ENCODE measurements around the gene CBLN3. TPM values are rescaled to one million over a fixed set of nuclear protein-coding genes. Genes with fewer than 3 reads are reported as not detected.
"Not testable (repeated sequence)": the region's sequence is repeated elsewhere in the genome, so short reads cannot be mapped to it uniquely, and the experiment has no call there.

Gene CBLN3
- polyA plus RNA-seq (ENCODE audit: insufficient read length in 3 of 3) = 1 to 10 TPM; 2.4 to 4.2 (median 3.1) TPM
- long read RNA-seq, donor 1 = 0 reads
- long read RNA-seq, donor 2, partial matches to known transcripts = 0 of 1 reads
- long read RNA-seq, donor 2, other reads (novel, unspliced or antisense) = 0 of 1 reads
- long read RNA-seq, donor 3, partial matches to known transcripts = 0 of 2 reads
- long read RNA-seq, donor 3, other reads (novel, unspliced or antisense) = 0 of 2 reads
- long read RNA-seq, donor 4, partial matches to known transcripts = 19 of 20 reads
- long read RNA-seq, donor 4, other reads (novel, unspliced or antisense) = 0 of 20 reads
- long read RNA-seq, donor 5, partial matches to known transcripts = 12 of 14 reads
- long read RNA-seq, donor 5, other reads (novel, unspliced or antisense) = 0 of 14 reads
- long read RNA-seq, donor 6, partial matches to known transcripts = 0 of 1 reads
- long read RNA-seq, donor 6, other reads (novel, unspliced or antisense) = 0 of 1 reads
- long read RNA-seq, donor 7, partial matches to known transcripts = 0 of 1 reads
- long read RNA-seq, donor 7, other reads (novel, unspliced or antisense) = 0 of 1 reads
- long read RNA-seq, donor 8, partial matches to known transcripts = 0 of 3 reads
- long read RNA-seq, donor 8, other reads (novel, unspliced or antisense) = 0 of 3 reads
- long read RNA-seq, donor 9, partial matches to known transcripts = 0 of 2 reads
- long read RNA-seq, donor 9, other reads (novel, unspliced or antisense) = 0 of 2 reads
- long read RNA-seq, donor 10, partial matches to known transcripts = 0 of 2 reads
- long read RNA-seq, donor 10, other reads (novel, unspliced or antisense) = 0 of 2 reads
- long read RNA-seq, donor 11 = 0 reads
- long read RNA-seq, donor 12, partial matches to known transcripts = 0 of 2 reads
- long read RNA-seq, donor 12, other reads (novel, unspliced or antisense) = 0 of 2 reads
- long read RNA-seq, donor 13 = 0 reads
- long read RNA-seq, donor 14 = 0 reads
- long read RNA-seq, donor 15 = 0 reads
- long read RNA-seq, donor 16, partial matches to known transcripts = 0 of 1 reads
- long read RNA-seq, donor 16, other reads (novel, unspliced or antisense) = 0 of 1 reads

GRCh38 chr14:24429395-24430142 is at the start of gene CBLN3, which contains the start of gene KHNYN:
Gene CBLN3, minus strand, starts transcription at chr14:24429668. Its CDS starts 614 bp downstream, at chr14:24429054.
Gene KHNYN, plus strand, starts transcription at chr14:24429954. Its CDS starts 777 bp downstream, at chr14:24430731.
- peak; percentile 90 for DNase-seq

- DNase-seq = no peak
Measured at GRCh38 chr14:24475261-24475660, 45.8 kb upstream of the CBLN3 start.

- no peak for DNase-seq
Measured at GRCh38 chr14:24473211-24473610, 43.7 kb upstream of the CBLN3 start.

- DNase-seq = not testable (repeated sequence)
Measured at GRCh38 chr14:24470450-24470849, 41.0 kb upstream of the CBLN3 start.

- DNase-seq = no peak
Measured at GRCh38 chr14:24465805-24466204, 36.3 kb upstream of the CBLN3 start.

- no peak for DNase-seq
Measured at GRCh38 chr14:24465368-24465767, 35.9 kb upstream of the CBLN3 start.

- no peak for DNase-seq
Measured at GRCh38 chr14:24463884-24464785, 34.7 kb upstream of the CBLN3 start.

- no peak for DNase-seq
Measured at GRCh38 chr14:24463017-24463883, 33.8 kb upstream of the CBLN3 start.

GRCh38 chr14:24461336-24461735 is 31.9 kb upstream of the CBLN3 start:
- DNase-seq = no peak

GRCh38 chr14:24459331-24459730 is 29.9 kb upstream of the CBLN3 start:
- no peak for DNase-seq

GRCh38 chr14:24458736-24459135 is 29.3 kb upstream of the CBLN3 start:
- DNase-seq = no peak

- no peak for DNase-seq
Measured at GRCh38 chr14:24456980-24457379, 27.5 kb upstream of the CBLN3 start.

- not testable (repeated sequence) for DNase-seq
Measured at GRCh38 chr14:24450828-24451227, 21.4 kb upstream of the CBLN3 start.

GRCh38 chr14:24443053-24443665 is 13.7 kb upstream of the CBLN3 start:
- no peak for DNase-seq

- DNase-seq = peak; percentile 99
Measured at GRCh38 chr14:24442240-24443052, 13.0 kb upstream of the CBLN3 start, which contains the start of gene SDR39U1. Gene SDR39U1, minus strand, starts transcription at chr14:24442776. Its CDS starts 7 bp downstream, at chr14:24442769.

- no peak for DNase-seq
Measured at GRCh38 chr14:24441904-24442239, 12.4 kb upstream of the CBLN3 start.

GRCh38 chr14:24441485-24441884 is 12.0 kb upstream of the CBLN3 start:
- DNase-seq = no peak
